Astrocyte (in vitro differentiated cells and primary cell): ENCODE measurements around the gene FAM50B. TPM values are rescaled to one million over a fixed set of nuclear protein-coding genes. Genes with fewer than 3 reads are reported as not detected.

ENCODE experiments used
- DNase-seq: peaks from one replicate; pipeline ENCODE4 v3.0.0-alpha.2; 2010; ENCODE audit warnings: low read depth
- FAIRE-seq: peaks from 2 replicates; lab custom pipeline; 2011; peaks lifted over from hg19 to GRCh38; lab: Jason Lieb, UNC
- H2AFZ ChIP-seq: 2 replicates; pipeline ENCODE4 v1.6.0; 2012; ENCODE audit warnings: low read depth, low read length, inconsistent platforms
- H3K27ac ChIP-seq: 2 replicates; pipeline ENCODE4 v1.5.1; 2011; ENCODE audit warnings: low read depth, low read length, inconsistent platforms
- H3K27me3 ChIP-seq: 2 replicates; pipeline ENCODE4 v1.6.0; 2011; ENCODE audit warnings: low read length, inconsistent platforms; ENCODE audit not compliant: insufficient read depth
- H3K36me3 ChIP-seq: 2 replicates; pipeline ENCODE4 v1.5.1; 2011; ENCODE audit warnings: low read length, inconsistent platforms; ENCODE audit not compliant: insufficient read depth
- H3K4me1 ChIP-seq: 2 replicates; pipeline ENCODE4 v1.5.1; 2011; ENCODE audit warnings: low read length, inconsistent platforms; ENCODE audit not compliant: insufficient read depth
- H3K4me2 ChIP-seq: 2 replicates; pipeline ENCODE4 v1.6.0; 2012; ENCODE audit warnings: low read length, inconsistent platforms
- H3K4me3 ChIP-seq: 2 replicates; pipeline ENCODE4 v1.5.1; 2011; ENCODE audit warnings: low read depth, mild to moderate bottlenecking, low read length, inconsistent platforms; ENCODE audit not compliant: insufficient read depth
- H3K79me2 ChIP-seq: 2 replicates; pipeline ENCODE4 v1.6.0; 2012; ENCODE audit warnings: mild to moderate bottlenecking, low read length, inconsistent platforms; ENCODE audit not compliant: insufficient read depth
- H3K9ac ChIP-seq: 2 replicates; pipeline ENCODE4 v1.6.0; 2012; ENCODE audit warnings: mild to moderate bottlenecking, low read length, inconsistent platforms
- H3K9me3 ChIP-seq: 2 replicates; pipeline ENCODE4 v1.5.1; 2012; ENCODE audit warnings: low read depth, mild to moderate bottlenecking, low read length, inconsistent platforms; ENCODE audit not compliant: insufficient read depth
- H4K20me1 ChIP-seq: 2 replicates; pipeline ENCODE4 v1.6.0; 2012; ENCODE audit warnings: low read length, inconsistent platforms; ENCODE audit not compliant: insufficient read depth
- H3K27ac Mint-ChIP-seq: one replicate; pipeline ENCODE4 v1.8.0; 2021; ENCODE audit warnings: mild to moderate bottlenecking, mixed read lengths; ENCODE audit not compliant: unreplicated experiment
- H3K27me3 Mint-ChIP-seq: one replicate; pipeline ENCODE4 v1.8.0; 2021; ENCODE audit warnings: low read depth, mixed read lengths; ENCODE audit not compliant: unreplicated experiment
- H3K36me3 Mint-ChIP-seq: one replicate; pipeline ENCODE4 v1.8.0; 2021; ENCODE audit warnings: low read depth, mixed read lengths; ENCODE audit not compliant: unreplicated experiment
- H3K4me1 Mint-ChIP-seq: one replicate; pipeline ENCODE4 v1.8.0; 2021; ENCODE audit warnings: low read depth, mixed read lengths; ENCODE audit not compliant: unreplicated experiment
- H3K4me3 Mint-ChIP-seq: one replicate; pipeline ENCODE4 v1.8.0; 2021; ENCODE audit warnings: mild to moderate bottlenecking, moderate library complexity, mixed read lengths; ENCODE audit not compliant: unreplicated experiment
- H3K9me3 Mint-ChIP-seq: one replicate; pipeline ENCODE4 v1.8.0; 2021; ENCODE audit warnings: mild to moderate bottlenecking, mixed read lengths; ENCODE audit not compliant: unreplicated experiment
- EZH2 ChIP-seq: IDR thresholded peaks from 2 replicates; pipeline ENCODE4 v1.6.1; 2012; ENCODE audit warnings: mild to moderate bottlenecking, low read length, inconsistent platforms; ENCODE audit not compliant: insufficient read depth
- total RNA-seq: library from RNA; stranded (reverse); gene quantifications from 2 replicates; pipeline ENCODE4 v1.2.1, GENCODE V29; 2021
- TF ChIP-seq, protein P1 (sequence below): IDR thresholded peaks from 2 replicates; pipeline ENCODE4 v1.5.1; 2011; ENCODE audit warnings: low read depth, mild to moderate bottlenecking, inconsistent platforms, low read length, moderate library complexity; ENCODE audit not compliant: insufficient read depth

FAM50B gene
- total RNA-seq, 1 donor from 2014 or later = 4.6 TPM

DNA sequence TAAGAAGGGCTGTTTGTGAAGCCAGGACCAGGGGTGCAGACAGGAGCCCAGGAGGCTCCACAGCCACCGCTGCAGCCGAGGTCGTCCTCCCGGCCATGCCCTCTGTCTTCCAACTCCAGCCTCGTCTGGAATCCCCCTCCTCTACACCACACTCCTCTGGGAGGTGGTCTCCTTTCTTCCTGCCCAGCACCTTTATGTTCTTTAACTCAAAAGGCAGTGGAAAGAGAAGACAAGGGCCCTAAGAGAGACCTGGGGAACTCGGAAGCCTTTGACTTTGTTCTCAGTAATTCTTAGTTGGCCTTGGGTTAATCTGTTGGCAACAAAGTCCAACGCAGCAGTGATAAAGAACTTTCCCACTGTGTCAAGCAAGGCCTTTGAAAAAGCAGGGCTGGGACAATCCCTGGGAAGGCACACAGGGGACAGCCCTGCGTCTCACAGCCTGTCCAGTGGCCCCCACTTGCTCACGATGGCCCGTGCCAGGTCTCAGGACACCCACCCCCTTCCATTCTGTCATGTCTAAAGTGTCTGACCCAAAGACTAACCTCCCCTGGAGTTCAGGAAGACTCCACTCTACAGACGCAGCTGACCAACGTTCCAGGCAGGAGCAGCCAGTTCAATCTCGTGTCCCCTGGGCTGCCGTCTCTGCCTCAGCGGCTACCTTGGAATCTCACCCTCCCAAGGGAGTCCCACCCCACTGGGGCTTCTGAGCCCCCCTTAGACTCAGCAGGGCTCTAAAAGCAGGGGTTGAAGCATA, 42.8 kb upstream of the FAM50B start:
- Histone ChIP-seq H4K20me1 (no peaks in the 10 kb centered on the region), H3K9me3 (no peaks in the 10 kb centered on the region), H2AFZ (no peak overlapping the region), H3K4me1 (peaks cover 36% of the 10 kb centered on the region), H3K27ac (peak overlapping the region; percentile 28), H3K4me3 (no peak overlapping the region), H3K27me3 (no peaks in the 10 kb centered on the region), H3K36me3 (no peaks in the 10 kb centered on the region), H3K4me2 (no peak overlapping the region), H3K9ac (no peak overlapping the region), H3K79me2 (no peaks in the 10 kb centered on the region)
- H3K36me3 Mint-ChIP-seq = no peaks in the 10 kb centered on the region
- no peak overlapping the region for H3K4me3 Mint-ChIP-seq
- no peak for DNase-seq
- no peak for TF ChIP-seq EZH2
- TF ChIP-seq, protein P1, sequence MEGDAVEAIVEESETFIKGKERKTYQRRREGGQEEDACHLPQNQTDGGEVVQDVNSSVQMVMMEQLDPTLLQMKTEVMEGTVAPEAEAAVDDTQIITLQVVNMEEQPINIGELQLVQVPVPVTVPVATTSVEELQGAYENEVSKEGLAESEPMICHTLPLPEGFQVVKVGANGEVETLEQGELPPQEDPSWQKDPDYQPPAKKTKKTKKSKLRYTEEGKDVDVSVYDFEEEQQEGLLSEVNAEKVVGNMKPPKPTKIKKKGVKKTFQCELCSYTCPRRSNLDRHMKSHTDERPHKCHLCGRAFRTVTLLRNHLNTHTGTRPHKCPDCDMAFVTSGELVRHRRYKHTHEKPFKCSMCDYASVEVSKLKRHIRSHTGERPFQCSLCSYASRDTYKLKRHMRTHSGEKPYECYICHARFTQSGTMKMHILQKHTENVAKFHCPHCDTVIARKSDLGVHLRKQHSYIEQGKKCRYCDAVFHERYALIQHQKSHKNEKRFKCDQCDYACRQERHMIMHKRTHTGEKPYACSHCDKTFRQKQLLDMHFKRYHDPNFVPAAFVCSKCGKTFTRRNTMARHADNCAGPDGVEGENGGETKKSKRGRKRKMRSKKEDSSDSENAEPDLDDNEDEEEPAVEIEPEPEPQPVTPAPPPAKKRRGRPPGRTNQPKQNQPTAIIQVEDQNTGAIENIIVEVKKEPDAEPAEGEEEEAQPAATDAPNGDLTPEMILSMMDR = no peak
- H3K4me1 Mint-ChIP-seq = peaks cover 46% of the 10 kb centered on the region
- no peak for FAIRE-seq
- no peaks in the 10 kb centered on the region for H3K9me3 Mint-ChIP-seq
- H3K27me3 Mint-ChIP-seq = no peaks in the 10 kb centered on the region
- peak overlapping the region; percentile 26 for H3K27ac Mint-ChIP-seq

DNA sequence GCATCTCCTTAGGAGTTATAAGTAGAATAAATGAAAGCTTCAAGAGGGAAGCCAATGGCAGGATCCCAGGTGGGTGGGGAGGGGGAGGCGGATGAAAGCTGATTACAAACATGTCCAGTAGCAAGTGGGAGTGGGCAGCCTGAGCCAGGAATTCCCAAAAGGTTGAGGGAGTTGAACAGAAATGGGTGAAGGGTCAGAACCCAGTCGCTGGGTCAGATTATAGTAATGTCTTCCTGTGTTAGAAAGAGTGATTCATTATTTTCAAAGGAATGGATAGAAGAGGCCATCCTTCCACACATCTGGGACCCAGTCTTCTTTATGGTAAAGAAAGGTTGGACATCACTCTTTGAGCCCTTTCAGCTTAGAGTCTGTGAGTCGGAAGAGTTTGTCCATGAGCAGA, 41.0 kb upstream of the FAM50B start:
- Histone ChIP-seq H3K4me1 (peaks cover 39% of the 10 kb centered on the region), H3K4me3 (no peak overlapping the region), H2AFZ (no peak overlapping the region), H3K36me3 (no peaks in the 10 kb centered on the region), H3K27me3 (no peaks in the 10 kb centered on the region), H3K4me2 (peak overlapping the region; percentile 66), H3K9ac (peak overlapping the region; percentile 29), H3K9me3 (no peaks in the 10 kb centered on the region), H4K20me1 (no peaks in the 10 kb centered on the region), H3K27ac (peak overlapping the region; percentile 83), H3K79me2 (no peaks in the 10 kb centered on the region)
- Mint-ChIP-seq H3K27me3 (no peaks in the 10 kb centered on the region), H3K36me3 (no peaks in the 10 kb centered on the region), H3K4me3 (peak overlapping the region; percentile 31), H3K4me1 (peaks cover 47% of the 10 kb centered on the region), H3K27ac (peak overlapping the region; percentile 77), H3K9me3 (no peaks in the 10 kb centered on the region)
- TF ChIP-seq, protein P1 = no peak
- no peak for TF ChIP-seq EZH2
- no peak for DNase-seq
- no peak for FAIRE-seq
